ENCODE results near the gene CRYZ.
"Not testable (repeated sequence)": the region's sequence is repeated elsewhere in the genome, so short reads cannot be mapped to it uniquely, and the experiment has no call there.

The CRYZ gene

GRCh38 chr1:74679811-74680210, 53.0 kb downstream of the CRYZ start:
- no peak for DNase-seq

GRCh38 chr1:74677926-74678325, 54.9 kb downstream of the CRYZ start:
- no peak for DNase-seq

- DNase-seq = no peak
Observed at GRCh38 chr1:74674278-74675048, 58.4 kb downstream of the CRYZ start.

- DNase-seq = no peak
Observed at GRCh38 chr1:74673351-74674111, 59.3 kb downstream of the CRYZ start, which contains the start of gene ERICH3. Gene ERICH3, minus strand, starts transcription at chr1:74673792. Its CDS starts 273 bp downstream, at chr1:74673519.

GRCh38 chr1:74670866-74671265, 62.0 kb downstream of the CRYZ start:
- DNase-seq = not testable (repeated sequence)

All from activated CD4-positive, alpha-beta T cell treated with anti-CD3 and anti-CD28 coated beads, Interleukin-10, Interleukin-2, amounts not matched to agents 100 ng/mL and 50 ng/mL, durations not matched to agents 16 hours and 8 hours (primary cell).